Esophagus (tissue), 2 donors: Measurements from ENCODE around the gene CCDC136. TPM values are rescaled to one million over a fixed set of nuclear protein-coding genes. Genes with fewer than 3 reads are reported as not detected.

ENCODE experiments used
- H3K27ac ChIP-seq, 2 donors: one replicate each; pipeline ENCODE4 v1.5.1; 2013; ENCODE audit warnings: low read depth in 2 of 2, mild to moderate bottlenecking in 2 of 2, inconsistent platforms in 1 of 2, low read length in 1 of 2, moderate library complexity in 1 of 2
- H3K27me3 ChIP-seq, 2 donors: one replicate each; pipeline ENCODE4 v1.6.1; 2013; ENCODE audit warnings: low read length in 2 of 2, control low read depth in 1 of 2, mild to moderate bottlenecking in 1 of 2; ENCODE audit not compliant: insufficient read depth in 2 of 2, control insufficient read depth in 1 of 2
- H3K36me3 ChIP-seq, 2 donors: one replicate each; pipeline ENCODE4 v1.6.1; 2013; ENCODE audit warnings: low read length in 1 of 2; ENCODE audit not compliant: control insufficient read depth in 2 of 2, insufficient read depth in 2 of 2
- H3K4me1 ChIP-seq, 2 donors: one replicate each; pipeline ENCODE4 v1.6.1; 2013; ENCODE audit warnings: low read length in 1 of 2; ENCODE audit not compliant: control insufficient read depth in 2 of 2, insufficient read depth in 2 of 2
- H3K4me3 ChIP-seq, 2 donors: one replicate each; pipeline ENCODE4 v1.5.1; 2013; ENCODE audit warnings: low read length in 2 of 2, mild to moderate bottlenecking in 2 of 2, low read depth in 1 of 2, moderate library complexity in 1 of 2
- H3K9me3 ChIP-seq, 2 donors: one replicate each; pipeline ENCODE4 v1.6.1; 2013; ENCODE audit warnings: mild to moderate bottlenecking in 2 of 2, low read depth in 1 of 2, low read length in 1 of 2, moderate library complexity in 1 of 2; ENCODE audit not compliant: control insufficient read depth in 2 of 2, insufficient read depth in 1 of 2
- WGBS, 2 donors: extraction: QIAGEN DNeasy Blood & Tissue Kit; methylation state at CpG; one replicate each; pipeline ENCODE4 v1.1.7; 2013; 5-methylcytosine and 5-hydroxymethylcytosine counted together
- polyA plus RNA-seq, 2 donors: library from polyadenylated mRNA; stranded (reverse); fragments of 200-250 nt; gene quantifications; one replicate each; pipeline ENCODE4 v1.2.3, GENCODE V29; 2013
- donor health status: healthy with polysubstance abuse.
- donor health status: Bipolar disorder and iron deficiency.

CCDC136 gene
- 1 to 10 TPM; 1.4 to 1.9 TPM for polyA plus RNA-seq

DNA sequence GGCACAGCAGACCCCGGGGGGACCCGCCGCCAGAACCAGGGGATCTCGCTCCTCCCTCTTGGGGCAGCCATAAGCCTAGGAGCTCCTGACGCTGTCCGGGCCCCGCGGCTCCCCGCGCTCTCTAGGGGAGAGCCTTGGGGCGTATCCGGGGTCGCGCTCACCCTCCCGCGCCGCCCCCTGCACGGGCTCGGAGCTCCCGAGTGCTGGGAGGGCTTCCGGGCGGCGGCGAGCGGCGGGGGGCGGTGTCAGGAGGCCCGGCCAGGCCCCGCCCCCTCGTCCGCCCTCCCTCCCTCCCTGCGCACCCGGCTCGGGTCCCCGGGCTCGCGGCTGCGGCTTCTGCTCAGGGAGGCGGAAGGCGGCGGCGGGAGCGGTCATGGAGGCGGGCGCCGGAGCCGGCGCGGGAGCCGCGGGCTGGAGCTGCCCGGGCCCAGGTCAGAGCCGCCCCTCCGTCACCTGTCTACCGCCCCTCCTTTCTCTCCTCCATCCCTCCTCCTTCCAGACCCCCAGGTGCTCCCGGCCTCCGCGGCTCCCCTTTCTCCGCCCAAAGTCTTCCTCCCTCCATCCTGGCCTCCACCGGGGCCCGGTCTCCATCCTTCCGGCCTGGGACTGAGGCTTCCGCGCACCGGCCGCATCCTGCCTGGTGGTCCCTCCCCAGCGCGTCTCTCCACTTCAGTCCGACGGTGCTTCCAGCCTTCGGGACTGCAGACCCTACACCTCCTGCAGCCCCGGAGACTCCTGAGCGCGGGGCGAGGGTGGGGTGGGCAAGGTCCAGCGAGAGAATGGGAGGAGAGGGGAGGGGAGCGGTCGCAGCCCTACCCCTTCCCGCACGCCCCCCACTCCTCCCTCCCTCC is at the start of gene CCDC136:
CCDC136 (plus strand) TSS at position 848 of the 851 bp plus-strand sequence. CDS start 444 bp downstream, outside the sequence.
- peak within 1 kb of the TSS; percentile 29 to 37 for H3K27ac ChIP-seq
- no peaks in the 10 kb centered on the region for H3K36me3 ChIP-seq
- no peaks in the 10 kb centered on the region for H3K27me3 ChIP-seq
- peaks cover 6 to 7% of the 10 kb centered on the region in 2 donors for H3K4me1 ChIP-seq
- H3K9me3 ChIP-seq: no peaks in the 10 kb centered on the region
- H3K4me3 ChIP-seq: peak within 1 kb of the TSS; percentile 51 to 66
- WGBS, 2 donors: 0% methylated on average over 55 to 80 of the region's 80 CpGs

DNA sequence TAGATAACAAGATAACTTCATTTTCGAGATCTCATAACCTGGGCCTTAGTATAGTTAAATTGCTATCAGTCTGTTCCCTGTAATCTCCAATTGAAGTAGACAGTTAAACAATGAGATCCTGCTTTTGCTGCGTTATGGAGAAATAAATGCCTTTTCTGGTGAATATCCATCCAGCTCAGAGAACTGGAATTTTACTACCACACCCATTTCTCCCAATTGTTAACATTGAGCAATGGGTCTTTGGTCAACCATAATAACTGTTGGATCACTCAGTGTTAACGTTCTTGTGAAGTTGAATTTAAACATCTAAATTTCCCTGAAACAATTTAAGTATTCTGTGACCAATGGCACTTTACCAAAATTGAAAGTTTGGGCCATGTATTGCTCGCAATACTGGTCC is 49.6 kb upstream of the CCDC136 start:
- Histone ChIP-seq H3K27ac (no peak overlapping the region), H3K36me3 (no peaks in the 10 kb centered on the region), H3K4me1 (peaks cover 0 to 4% of the 10 kb centered on the region in 2 donors), H3K9me3 (no peaks in the 10 kb centered on the region), H3K4me3 (no peak overlapping the region), H3K27me3 (no peaks in the 10 kb centered on the region)
- WGBS, 2 donors: 41 to 55% methylated on average over 4 of the region's 4 CpGs

DNA sequence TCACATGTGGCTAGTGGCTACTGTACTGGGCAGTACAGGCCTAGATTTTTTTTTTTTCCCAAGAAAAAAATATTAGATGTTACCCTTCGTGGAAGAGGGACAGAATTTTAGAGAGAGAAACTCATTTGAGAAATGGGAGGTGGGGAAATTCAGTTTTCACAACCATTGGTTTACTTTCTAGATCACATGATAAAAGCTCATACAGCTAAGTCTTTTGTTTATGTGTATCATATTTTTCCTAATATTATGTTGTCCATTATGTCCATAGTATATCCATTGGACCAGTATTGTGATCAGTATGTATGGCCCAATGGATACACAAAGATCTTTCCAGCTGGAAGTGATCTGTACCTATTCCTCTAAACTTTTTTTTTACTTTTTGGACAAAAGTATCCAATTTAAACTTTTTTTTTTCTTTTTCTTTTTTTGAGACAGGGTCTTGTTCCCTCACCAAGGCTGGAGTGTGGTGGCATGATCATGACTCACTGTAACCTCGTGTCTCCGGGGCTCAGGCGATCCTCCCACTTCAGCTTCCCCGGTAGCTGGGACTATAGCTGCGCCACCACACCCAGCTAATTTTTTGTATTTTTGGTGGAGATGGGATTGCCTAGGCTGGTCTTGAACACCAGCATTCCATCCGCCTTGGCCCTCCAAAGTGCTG is 48.5 kb upstream of the CCDC136 start:
- Histone ChIP-seq H3K36me3 (no peaks in the 10 kb centered on the region), H3K4me1 (peaks cover 0 to 4% of the 10 kb centered on the region in 2 donors), H3K9me3 (no peaks in the 10 kb centered on the region), H3K27me3 (no peaks in the 10 kb centered on the region), H3K27ac (no peak overlapping the region), H3K4me3 (no peak overlapping the region)
- WGBS, 2 donors: 90 to 93% methylated on average over 7 of the region's 7 CpGs

DNA sequence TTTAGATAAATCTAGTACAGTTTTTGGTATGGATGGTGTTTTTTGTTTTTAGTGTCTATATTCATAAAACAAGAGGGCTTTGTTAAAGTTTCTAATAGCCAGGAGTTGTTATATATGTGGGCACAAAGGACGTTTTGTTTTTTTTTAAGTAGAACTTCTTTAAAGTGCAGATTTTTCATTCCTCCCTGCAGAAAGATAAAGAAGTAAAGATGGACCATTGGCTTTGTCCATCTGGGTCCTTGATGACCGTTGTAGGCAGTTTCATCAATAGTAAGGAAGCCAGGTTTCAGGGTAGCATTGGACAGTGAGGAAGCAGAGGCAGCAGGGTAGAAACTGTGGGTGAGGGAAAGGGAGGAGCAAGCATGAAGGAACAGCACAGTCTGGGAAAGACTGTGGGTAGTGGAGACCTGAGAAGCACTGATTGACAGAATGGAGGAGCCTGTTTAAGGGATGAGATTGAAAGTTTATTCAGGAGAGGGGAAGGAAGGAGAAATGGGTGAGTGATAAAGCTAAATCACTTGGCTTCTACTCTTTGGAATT is 47.3 kb upstream of the CCDC136 start:
- H3K9me3 ChIP-seq: no peaks in the 10 kb centered on the region
- peaks cover 0 to 4% of the 10 kb centered on the region in 2 donors for H3K4me1 ChIP-seq
- H3K27ac ChIP-seq: no peak overlapping the region
- no peak overlapping the region for H3K4me3 ChIP-seq
- 42 to 58% methylated on average over 2 of the region's 2 CpGs for WGBS, 2 donors
- H3K36me3 ChIP-seq: peaks cover 0 to 2% of the 10 kb centered on the region in 2 donors
- no peaks in the 10 kb centered on the region for H3K27me3 ChIP-seq

DNA sequence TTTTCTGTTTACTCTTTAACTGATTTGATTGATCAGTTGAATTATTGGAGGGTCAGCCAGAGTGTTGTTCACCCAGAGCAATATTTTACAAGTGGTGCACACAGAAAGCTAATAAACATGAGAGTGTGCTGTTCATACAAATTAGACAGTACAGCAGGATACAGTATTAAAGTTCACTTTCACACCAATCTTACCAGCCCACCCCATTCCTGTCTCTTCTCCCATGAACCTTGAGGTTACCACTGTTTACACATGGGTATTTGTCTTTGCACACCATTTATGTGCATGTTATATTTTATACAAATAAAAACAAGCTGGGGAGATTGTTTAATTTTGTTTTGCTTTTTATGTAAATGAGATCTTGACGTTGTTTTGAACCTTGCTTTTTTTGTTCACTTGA is 46.1 kb upstream of the CCDC136 start:
- Histone ChIP-seq H3K9me3 (no peaks in the 10 kb centered on the region), H3K27me3 (no peaks in the 10 kb centered on the region), H3K27ac (no peak overlapping the region), H3K36me3 (peaks cover 0 to 2% of the 10 kb centered on the region in 2 donors), H3K4me1 (peaks cover 0 to 4% of the 10 kb centered on the region in 2 donors), H3K4me3 (no peak overlapping the region)
- WGBS, 2 donors: 81 to 84% methylated on average over 1 of the region's 1 CpG

DNA sequence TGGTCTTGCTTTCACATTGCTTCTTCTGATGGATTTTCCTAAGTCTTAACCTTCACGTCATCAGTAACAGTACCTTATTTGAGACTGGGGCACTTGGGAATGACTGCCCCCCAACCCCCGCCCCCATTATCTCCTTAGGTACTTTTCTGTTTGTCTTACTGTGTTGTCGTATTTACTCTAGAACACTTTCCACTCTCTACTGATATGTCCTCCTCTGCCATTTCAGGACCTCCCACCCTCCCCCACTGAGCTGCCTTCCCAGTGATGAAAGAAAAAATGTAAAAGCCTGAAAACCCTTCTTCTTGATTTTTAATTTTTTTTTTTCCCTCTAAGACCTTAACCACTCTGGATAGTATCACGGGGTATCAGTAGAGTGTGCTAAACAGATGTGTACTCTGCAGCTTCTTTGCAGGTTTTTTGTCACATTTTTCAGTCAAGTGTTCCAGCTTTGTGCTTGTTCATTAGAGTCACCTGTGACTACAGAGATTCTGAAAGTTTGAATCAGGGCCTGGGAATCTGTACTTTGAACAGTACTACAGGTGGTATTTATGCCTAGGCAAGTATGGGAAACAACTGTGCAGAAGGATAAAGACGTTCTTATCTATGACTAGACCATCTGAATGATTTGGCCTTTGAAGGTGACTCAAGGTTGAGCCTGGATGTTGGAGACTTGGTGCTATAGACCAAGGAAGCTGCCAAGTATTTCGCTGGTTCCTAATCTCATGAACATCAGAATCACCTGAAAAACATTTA is 44.3 kb upstream of the CCDC136 start:
- H3K4me3 ChIP-seq: no peak overlapping the region
- no peaks in the 10 kb centered on the region for H3K27me3 ChIP-seq
- no peak overlapping the region for H3K27ac ChIP-seq
- no peaks in the 10 kb centered on the region for H3K9me3 ChIP-seq
- peaks cover 0 to 2% of the 10 kb centered on the region in 2 donors for H3K4me1 ChIP-seq
- WGBS, 2 donors: 83 to 88% methylated on average over 6 of the region's 6 CpGs
- H3K36me3 ChIP-seq: peaks cover 0 to 2% of the 10 kb centered on the region in 2 donors

DNA sequence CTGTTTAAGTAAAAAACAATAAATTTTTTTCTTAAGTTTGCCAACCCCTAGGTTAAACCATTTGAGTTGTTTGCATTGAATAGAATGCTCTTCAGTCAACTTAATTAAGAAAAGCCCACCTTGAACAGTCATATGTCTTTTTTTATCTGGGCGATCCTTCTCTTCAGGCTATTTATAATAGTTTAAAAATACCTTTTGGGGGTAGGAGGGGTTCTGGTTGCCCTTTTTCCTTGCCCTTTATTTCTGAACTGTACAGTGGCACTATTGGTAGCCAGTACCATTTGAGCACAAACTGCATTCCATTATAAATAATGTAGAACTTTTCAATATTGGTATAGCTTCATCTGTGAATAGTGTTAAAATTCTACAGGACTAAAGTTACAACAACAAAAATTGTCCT is 39.5 kb upstream of the CCDC136 start:
- Histone ChIP-seq H3K4me1 (no peaks in the 10 kb centered on the region), H3K27me3 (no peaks in the 10 kb centered on the region), H3K27ac (no peak overlapping the region), H3K4me3 (no peak overlapping the region), H3K36me3 (peaks cover 0 to 5% of the 10 kb centered on the region in 2 donors), H3K9me3 (no peaks in the 10 kb centered on the region)
- WGBS, 2 donors: 90 to 91% methylated on average over 1 of the region's 1 CpG

DNA sequence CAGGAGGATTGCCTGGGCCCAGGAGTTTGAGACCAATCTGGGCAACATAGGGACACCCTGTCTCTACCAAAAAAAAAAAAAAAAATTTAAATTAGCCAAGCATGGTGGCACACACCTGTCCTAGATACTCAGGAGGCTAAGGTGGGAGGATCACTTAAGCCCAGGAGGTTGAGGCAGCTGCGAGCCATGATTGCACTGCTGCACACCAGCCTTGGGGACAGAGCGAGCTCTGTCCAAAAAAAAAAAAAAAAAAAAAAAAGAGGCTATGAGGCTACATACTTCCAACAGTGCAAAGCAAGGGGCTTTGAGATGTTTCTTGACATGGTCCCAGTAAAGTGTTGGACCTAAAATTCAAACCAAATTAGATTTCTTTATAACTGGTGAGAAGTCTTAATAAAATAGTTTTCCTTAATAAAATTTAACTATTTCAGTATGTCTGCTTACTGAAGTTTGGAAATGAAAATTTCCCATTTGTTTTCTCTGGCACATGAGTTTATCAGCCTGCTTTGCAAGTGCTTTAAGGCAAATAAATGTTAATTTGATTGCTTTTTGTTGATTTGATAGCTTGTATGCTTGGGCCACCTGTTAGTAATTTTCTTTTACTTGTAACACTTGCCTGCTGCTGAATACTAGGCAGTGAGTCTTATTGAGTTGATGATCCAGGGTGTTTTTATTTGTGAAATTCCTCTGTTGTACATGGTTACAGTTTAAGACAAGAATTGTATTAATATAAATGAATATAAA is 36.5 kb upstream of the CCDC136 start:
- Histone ChIP-seq H3K4me1 (no peaks in the 10 kb centered on the region), H3K27me3 (no peaks in the 10 kb centered on the region), H3K4me3 (no peak overlapping the region), H3K9me3 (no peaks in the 10 kb centered on the region), H3K36me3 (peaks cover 3 to 6% of the 10 kb centered on the region in 2 donors), H3K27ac (no peak overlapping the region)
- WGBS, 2 donors: 88% methylated on average over 2 of the region's 2 CpGs
